ENCODE measurements around the gene TP53BP2. TPM values are rescaled to one million over a fixed set of nuclear protein-coding genes. Genes with fewer than 3 reads are reported as not detected.
"Not testable (repeated sequence)": the region's sequence is repeated elsewhere in the genome, so short reads cannot be mapped to it uniquely, and the experiment has no call there.

Gene TP53BP2
- total and polyA plus RNA-seq, 5 donors from 2014 or later, result 7.4 to 93.5 (median 8.2) TPM

DNA sequence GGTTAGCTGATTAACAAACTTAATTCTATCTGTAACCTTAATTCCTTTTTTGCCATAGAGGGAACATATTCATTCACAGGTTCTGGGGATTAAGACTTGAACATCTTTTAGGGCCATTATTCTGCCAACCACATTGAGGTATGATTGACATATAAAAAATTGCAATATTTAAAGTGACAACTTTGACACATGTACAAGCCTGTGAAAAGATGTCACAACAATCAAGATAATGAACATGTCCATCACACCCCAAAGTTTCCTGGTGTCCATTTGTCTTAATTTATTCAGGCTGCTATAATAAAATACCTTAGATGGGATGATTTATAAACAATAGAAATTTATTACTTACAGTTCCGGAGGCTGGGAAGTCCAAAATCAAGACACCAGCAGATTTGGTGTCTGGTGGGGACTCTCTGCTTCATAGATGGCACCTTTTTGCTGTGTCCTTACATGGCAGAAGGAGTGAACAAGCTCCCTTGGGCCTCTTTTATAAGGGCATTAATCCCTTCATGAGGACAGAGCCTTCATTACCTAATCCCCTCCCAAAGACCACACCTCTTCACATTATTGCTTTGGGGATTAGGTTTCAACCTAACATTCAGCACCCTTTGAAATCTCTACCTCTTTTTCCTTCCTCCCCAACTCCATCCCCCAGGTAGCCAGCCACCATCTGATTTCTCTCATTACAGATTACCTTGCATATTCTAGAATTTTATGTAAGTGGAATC, 33.0 kb upstream of the TP53BP2 start:
- H3K4me1 Mint-ChIP-seq, result no peaks in the 10 kb centered on the region
- ATAC-seq (ENCODE audit: low read depth in 2 of 2), result no peak
- no peaks in the 10 kb centered on the region for H3K4me1 ChIP-seq (ENCODE audit: control insufficient read depth, insufficient read depth, low read length, poor library complexity, severe bottlenecking)

DNA sequence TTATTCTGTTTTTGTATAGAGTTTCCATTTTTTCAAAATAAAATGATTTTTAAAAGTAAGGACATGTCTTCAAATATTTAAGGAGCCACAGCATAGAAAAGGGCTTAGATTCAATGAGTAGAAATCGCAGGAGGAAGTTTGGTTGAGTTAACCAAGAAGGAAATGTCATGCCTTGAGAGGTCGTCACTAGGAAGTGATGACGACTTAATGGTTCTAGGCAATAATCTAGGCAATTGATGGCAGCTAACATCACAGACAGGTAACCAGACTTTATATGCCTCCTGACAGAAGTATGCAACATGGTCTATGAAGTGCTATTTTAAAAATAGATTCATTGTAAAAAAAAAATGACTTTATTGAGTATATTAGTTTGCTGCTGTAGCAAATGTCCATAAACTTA, 32.1 kb upstream of the TP53BP2 start:
- Mint-ChIP-seq H3K9me3 (peaks cover 0 to 3% (median 0%) of the 10 kb centered on the region in 7 donors), H3K4me1 (no peaks in the 10 kb centered on the region), H3K27me3 (peaks cover 46% of the 10 kb centered on the region), H3K36me3 (no peaks in the 10 kb centered on the region), H3K27ac (no peak overlapping the region), H3K4me3 (no peak overlapping the region)
- no peak overlapping the region for H3K4me3 ChIP-seq (ENCODE audit: low read depth, low read length)
- H3K27me3 ChIP-seq (ENCODE audit: control insufficient read depth, insufficient read depth, low read length), result peaks cover 16% of the 10 kb centered on the region
- no peak overlapping the region for H3K27ac ChIP-seq (ENCODE audit: insufficient read depth, low read length, poor library complexity, severe bottlenecking)
- ATAC-seq (ENCODE audit: low read depth in 2 of 2), result no peak
- no peak for DNase-seq
- no peaks in the 10 kb centered on the region for H3K4me1 ChIP-seq (ENCODE audit: control insufficient read depth, insufficient read depth, low read length, poor library complexity, severe bottlenecking)
- no peaks in the 10 kb centered on the region for H3K9me3 ChIP-seq (ENCODE audit: control insufficient read depth in 2 of 2, low read length in 2 of 2)
- H3K36me3 ChIP-seq (ENCODE audit: control insufficient read depth, insufficient read depth, low read length), result no peaks in the 10 kb centered on the region

More for the DNA sequence above, 33.0 kb upstream of the TP53BP2 start:
- no peak for DNase-seq
- Mint-ChIP-seq H3K36me3 (no peaks in the 10 kb centered on the region), H3K9me3 (peaks cover 0 to 3% (median 0%) of the 10 kb centered on the region in 7 donors), H3K27ac (no peak overlapping the region), H3K4me3 (no peak overlapping the region), H3K27me3 (peaks cover 42% of the 10 kb centered on the region)
- Histone ChIP-seq H3K27me3 (ENCODE audit: control insufficient read depth, insufficient read depth, low read length) (peaks cover 16% of the 10 kb centered on the region), H3K4me3 (ENCODE audit: low read depth, low read length) (no peak overlapping the region), H3K9me3 (ENCODE audit: control insufficient read depth in 2 of 2, low read length in 2 of 2) (no peaks in the 10 kb centered on the region), H3K27ac (ENCODE audit: insufficient read depth, low read length, poor library complexity, severe bottlenecking) (no peak overlapping the region), H3K36me3 (ENCODE audit: control insufficient read depth, insufficient read depth, low read length) (no peaks in the 10 kb centered on the region)

- no peaks in the 10 kb centered on the region for H3K36me3 Mint-ChIP-seq
- peaks cover 48% of the 10 kb centered on the region for H3K27me3 Mint-ChIP-seq
Measured at GRCh38 chr1:223876590-223876989, 30.8 kb upstream of the TP53BP2 start.

GRCh38 chr1:223873044-223873443, 27.3 kb upstream of the TP53BP2 start:
- Mint-ChIP-seq H3K27ac (no peak overlapping the region), H3K4me3 (no peak overlapping the region), H3K9me3 (peaks cover 0 to 3% (median 0%) of the 10 kb centered on the region in 7 donors), H3K27me3 (peaks cover 40% of the 10 kb centered on the region), H3K4me1 (no peaks in the 10 kb centered on the region), H3K36me3 (no peaks in the 10 kb centered on the region)
- Histone ChIP-seq H3K4me3 (ENCODE audit: low read depth, low read length) (no peak overlapping the region), H3K4me1 (ENCODE audit: control insufficient read depth, insufficient read depth, low read length, poor library complexity, severe bottlenecking) (no peaks in the 10 kb centered on the region), H3K27me3 (ENCODE audit: control insufficient read depth, insufficient read depth, low read length) (peaks cover 14% of the 10 kb centered on the region), H3K27ac (ENCODE audit: insufficient read depth, low read length, poor library complexity, severe bottlenecking) (no peak overlapping the region), H3K9me3 (ENCODE audit: control insufficient read depth in 2 of 2, low read length in 2 of 2) (no peaks in the 10 kb centered on the region), H3K36me3 (ENCODE audit: control insufficient read depth, insufficient read depth, low read length) (no peaks in the 10 kb centered on the region)
- ATAC-seq (ENCODE audit: low read depth in 2 of 2) (no peak), DNase-seq (no peak)

More at GRCh38 chr1:223876590-223876989, 30.8 kb upstream of the TP53BP2 start:
- Mint-ChIP-seq H3K4me3 (no peak overlapping the region), H3K27ac (no peak overlapping the region), H3K4me1 (no peaks in the 10 kb centered on the region), H3K9me3 (peaks cover 0 to 3% (median 0%) of the 10 kb centered on the region in 7 donors)
- Histone ChIP-seq H3K4me3 (ENCODE audit: low read depth, low read length) (no peak overlapping the region), H3K27me3 (ENCODE audit: control insufficient read depth, insufficient read depth, low read length) (peaks cover 16% of the 10 kb centered on the region), H3K4me1 (ENCODE audit: control insufficient read depth, insufficient read depth, low read length, poor library complexity, severe bottlenecking) (no peaks in the 10 kb centered on the region), H3K36me3 (ENCODE audit: control insufficient read depth, insufficient read depth, low read length) (no peaks in the 10 kb centered on the region), H3K9me3 (ENCODE audit: control insufficient read depth in 2 of 2, low read length in 2 of 2) (no peaks in the 10 kb centered on the region), H3K27ac (ENCODE audit: insufficient read depth, low read length, poor library complexity, severe bottlenecking) (no peak overlapping the region)
- ATAC-seq (ENCODE audit: low read depth in 2 of 2) (no peak), DNase-seq (no peak)

DNA sequence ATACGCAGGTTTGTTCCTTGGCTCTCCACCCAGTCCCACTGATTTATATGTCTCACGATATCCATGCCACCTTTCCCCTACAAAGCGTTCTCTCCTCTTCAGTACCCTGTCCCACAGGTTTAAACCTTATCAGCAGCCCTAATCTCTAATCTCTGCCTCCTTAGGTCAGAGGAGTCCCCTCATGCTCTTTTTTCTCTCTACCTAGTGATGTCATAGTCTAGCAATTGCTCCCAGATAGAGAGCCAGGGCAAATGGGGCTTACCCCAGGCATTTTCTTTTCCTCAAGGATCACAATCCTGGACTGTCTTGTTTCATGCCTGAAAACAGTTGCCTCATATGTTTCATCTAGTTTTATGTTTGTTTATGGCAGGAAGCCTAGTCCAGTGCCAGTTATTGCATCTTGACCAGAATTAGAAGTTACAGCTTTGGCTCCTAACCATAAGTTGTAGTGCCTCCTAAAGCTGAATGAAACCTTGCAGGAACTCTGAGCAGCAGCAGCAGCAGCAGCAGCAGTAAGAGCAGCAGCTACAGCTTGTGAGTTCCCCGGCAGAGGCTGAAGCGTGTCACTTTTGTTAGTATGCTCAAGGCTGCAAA, 26.7 kb upstream of the TP53BP2 start:
- no peaks in the 10 kb centered on the region for H3K4me1 Mint-ChIP-seq

GRCh38 chr1:223870617-223871574, 25.1 kb upstream of the TP53BP2 start:
- Mint-ChIP-seq H3K4me3 (no peak overlapping the region), H3K36me3 (no peaks in the 10 kb centered on the region), H3K27ac (no peak overlapping the region), H3K27me3 (peaks cover 52% of the 10 kb centered on the region), H3K9me3 (peaks cover 0 to under 1% (median 0%) of the 10 kb centered on the region in 7 donors), H3K4me1 (no peaks in the 10 kb centered on the region)
- Histone ChIP-seq H3K9me3 (ENCODE audit: control insufficient read depth in 2 of 2, low read length in 2 of 2) (no peaks in the 10 kb centered on the region), H3K36me3 (ENCODE audit: control insufficient read depth, insufficient read depth, low read length) (no peaks in the 10 kb centered on the region), H3K27me3 (ENCODE audit: control insufficient read depth, insufficient read depth, low read length) (peaks cover 4% of the 10 kb centered on the region), H3K27ac (ENCODE audit: insufficient read depth, low read length, poor library complexity, severe bottlenecking) (no peak overlapping the region), H3K4me3 (ENCODE audit: low read depth, low read length) (no peak overlapping the region), H3K4me1 (ENCODE audit: control insufficient read depth, insufficient read depth, low read length, poor library complexity, severe bottlenecking) (no peaks in the 10 kb centered on the region)
- no peak for ATAC-seq (ENCODE audit: low read depth in 2 of 2)
- no peak for DNase-seq

More for the DNA sequence above, 26.7 kb upstream of the TP53BP2 start:
- no peaks in the 10 kb centered on the region for H3K36me3 ChIP-seq (ENCODE audit: control insufficient read depth, insufficient read depth, low read length)
- no peaks in the 10 kb centered on the region for H3K36me3 Mint-ChIP-seq
- H3K9me3 Mint-ChIP-seq, result peaks cover 0 to under 1% (median 0%) of the 10 kb centered on the region in 7 donors
- no peaks in the 10 kb centered on the region for H3K9me3 ChIP-seq (ENCODE audit: control insufficient read depth in 2 of 2, low read length in 2 of 2)
- no peak overlapping the region for H3K27ac Mint-ChIP-seq
- H3K27me3 ChIP-seq (ENCODE audit: control insufficient read depth, insufficient read depth, low read length), result peaks cover 9% of the 10 kb centered on the region
- H3K4me3 ChIP-seq (ENCODE audit: low read depth, low read length), result no peak overlapping the region
- no peaks in the 10 kb centered on the region for H3K4me1 ChIP-seq (ENCODE audit: control insufficient read depth, insufficient read depth, low read length, poor library complexity, severe bottlenecking)
- peaks cover 42% of the 10 kb centered on the region for H3K27me3 Mint-ChIP-seq
- no peak for ATAC-seq (ENCODE audit: low read depth in 2 of 2)
- no peak overlapping the region for H3K4me3 Mint-ChIP-seq
- H3K27ac ChIP-seq (ENCODE audit: insufficient read depth, low read length, poor library complexity, severe bottlenecking), result no peak overlapping the region
- no peak for DNase-seq

GRCh38 chr1:223864599-223865368, 19.0 kb upstream of the TP53BP2 start:
- H3K4me1 ChIP-seq (ENCODE audit: control insufficient read depth, insufficient read depth, low read length, poor library complexity, severe bottlenecking); H3K27me3 ChIP-seq (ENCODE audit: control insufficient read depth, insufficient read depth, low read length); H3K4me3 Mint-ChIP-seq; H3K4me1 Mint-ChIP-seq; H3K36me3 Mint-ChIP-seq; H3K9me3 ChIP-seq (ENCODE audit: control insufficient read depth in 2 of 2, low read length in 2 of 2); H3K27ac ChIP-seq (ENCODE audit: insufficient read depth, low read length, poor library complexity, severe bottlenecking); H3K27ac Mint-ChIP-seq; H3K4me3 ChIP-seq (ENCODE audit: low read depth, low read length); DNase-seq; ATAC-seq (ENCODE audit: low read depth in 2 of 2); H3K36me3 ChIP-seq (ENCODE audit: control insufficient read depth, insufficient read depth, low read length); H3K9me3 Mint-ChIP-seq: not testable (repeated sequence)
- peaks cover 27% of the 10 kb centered on the region for H3K27me3 Mint-ChIP-seq
